Natural killer cell (primary cell): Measurements from ENCODE around the gene RASSF5. TPM values are rescaled to one million over a fixed set of nuclear protein-coding genes. Genes with fewer than 3 reads are reported as not detected.

Experiments used
- ATAC-seq, 3 donors: fragments of 150-1000 bp in 2 of 3; fragments of 200-7000 bp in 1 of 3; cut with Tn5 transposase; 1 replicate in 1 of 3; 2 replicates in 2 of 3; pipeline ENCODE4 v1.10.0; 2021; ENCODE audit warnings: mild to moderate bottlenecking in 2 of 3, moderate library complexity in 2 of 3
- DNase-seq, 2 donors: peaks; one replicate each; pipeline versions ENCODE4 v3.0.0 to v3.0.0-alpha.2; 2013 to 2021; ENCODE audit warnings: mixed read lengths in 1 of 2
- H3K27ac ChIP-seq: one replicate; pipeline ENCODE4 v1.5.1; 2013; ENCODE audit warnings: mild to moderate bottlenecking, low read length
- H3K27me3 ChIP-seq: one replicate; pipeline ENCODE4 v1.6.1; 2013; ENCODE audit warnings: low read length; ENCODE audit not compliant: control insufficient read depth, insufficient read depth
- H3K36me3 ChIP-seq: one replicate; pipeline ENCODE4 v1.6.1; 2013; ENCODE audit warnings: low read length; ENCODE audit not compliant: control insufficient read depth, insufficient read depth
- H3K4me1 ChIP-seq: one replicate; pipeline ENCODE4 v1.6.1; 2013; ENCODE audit warnings: low read length; ENCODE audit not compliant: control insufficient read depth, insufficient read depth
- H3K4me3 ChIP-seq: one replicate; pipeline ENCODE4 v1.5.1; 2013; ENCODE audit warnings: low read length
- H3K9me3 ChIP-seq: one replicate; pipeline ENCODE4 v1.6.1; 2013; ENCODE audit warnings: low read length; ENCODE audit not compliant: control insufficient read depth, insufficient read depth
- H3K27ac Mint-ChIP-seq, 2 donors: one replicate each; pipeline ENCODE4 v1.8.0; 2022; ENCODE audit warnings: mild to moderate bottlenecking in 2 of 2, mixed read lengths in 2 of 2, moderate library complexity in 1 of 2
- H3K27me3 Mint-ChIP-seq, 2 donors: one replicate each; pipeline ENCODE4 v1.8.0; 2022; ENCODE audit warnings: low read depth in 2 of 2, mixed read lengths in 2 of 2
- H3K36me3 Mint-ChIP-seq: one replicate; pipeline ENCODE4 v1.8.0; 2022; ENCODE audit warnings: mixed read lengths
- H3K4me1 Mint-ChIP-seq, 2 donors: one replicate each; pipeline ENCODE4 v1.8.0; 2022; ENCODE audit warnings: mixed read lengths in 2 of 2
- H3K4me3 Mint-ChIP-seq: one replicate; pipeline ENCODE4 v1.8.0; 2022; ENCODE audit warnings: mild to moderate bottlenecking, moderate library complexity, mixed read lengths
- H3K9me3 Mint-ChIP-seq, 2 donors: one replicate each; pipeline ENCODE4 v1.8.0; 2022; ENCODE audit warnings: mixed read lengths in 2 of 2
- WGBS: methylation state at CpG from one replicate; pipeline ENCODE4 v1.1.7; 2013; ENCODE audit warnings: missing lambda C conversion rate; ENCODE audit not compliant: insufficient coverage; 5-methylcytosine and 5-hydroxymethylcytosine counted together
- intact Hi-C: fragments of 100-400 bp; cut with micrococcal nuclease; formaldehyde crosslinking; loops from one replicate; pipeline ENCODE4 v1.14.2; 2022
- total RNA-seq, 4 donors: library from RNA; stranded (reverse); fragments of 120-200 nt in 1 of 4; gene quantifications; one replicate each; pipeline versions ENCODE4 v1.2.3 to v1.2.4, GENCODE V29; 2013 to 2022
- TF ChIP-seq, protein P1 (sequence below): fragments of 200-600 bp; IDR thresholded peaks from one replicate; pipeline ENCODE4 v1.8.0; 2022; ENCODE audit warnings: antibody characterized with exemption

Gene RASSF5
- total RNA-seq, 3 donors from 2014 or later (not counting 1 experiment from before 2014, with no cell fraction given) = 231 to 333 (median 279) TPM

DNA sequence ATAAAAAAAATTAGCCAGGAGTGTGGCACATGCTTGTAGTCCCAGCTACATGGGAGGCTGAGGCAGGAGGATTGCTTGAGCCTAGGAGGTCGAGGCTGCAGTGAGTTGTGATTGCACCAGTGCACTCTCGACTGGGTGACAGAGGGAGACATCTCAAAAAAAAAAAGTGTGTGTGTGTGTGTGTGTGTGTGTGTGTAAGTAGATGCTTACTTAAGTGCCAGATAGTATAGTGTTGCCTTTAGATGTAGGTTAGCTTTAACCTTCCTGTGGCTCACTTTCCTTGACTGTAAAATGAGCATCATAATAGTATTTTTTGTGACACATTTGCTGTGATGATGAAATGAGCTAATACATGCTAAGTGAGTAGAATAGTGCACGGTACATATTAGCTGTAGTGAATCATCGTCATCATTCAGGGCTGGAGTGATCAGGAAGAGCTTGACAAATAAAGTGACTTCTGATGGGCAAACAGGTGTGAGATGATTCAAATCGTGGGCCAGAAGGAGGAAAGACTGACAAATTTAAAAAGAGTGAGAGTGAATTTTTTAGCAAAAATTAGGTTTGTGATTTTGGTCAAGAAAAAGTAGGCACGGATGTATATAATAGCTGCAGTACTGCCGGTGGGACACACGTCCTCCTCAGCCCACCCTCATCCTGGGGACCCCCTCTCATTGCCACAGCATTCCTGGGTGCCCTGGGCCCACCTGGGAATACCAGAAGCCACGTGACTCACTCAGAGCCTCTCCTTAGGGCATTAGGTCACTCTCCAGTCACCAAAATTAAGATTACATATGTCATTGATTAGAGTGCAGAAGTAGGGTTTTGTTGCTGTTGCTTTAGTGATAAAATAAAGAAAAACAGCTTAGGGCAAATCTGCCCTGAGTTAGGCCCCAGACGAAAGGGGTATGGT lies 71.0 kb downstream of the RASSF5 start:
- Mint-ChIP-seq H3K27ac (peak overlapping the region; percentile 90 to 100), H3K4me3 (peak overlapping the region; percentile 94), H3K9me3 (no peaks in the 10 kb centered on the region), H3K36me3 (no peaks in the 10 kb centered on the region), H3K27me3 (no peaks in the 10 kb centered on the region), H3K4me1 (peaks cover 98 to 100% of the 10 kb centered on the region in 2 donors)
- DNase-seq = peak in 1 of 2 donors; percentile 69
- H3K4me1 ChIP-seq = peaks cover 99% of the 10 kb centered on the region
- peak overlapping the region; percentile 98 for H3K27ac ChIP-seq
- peak in 2 of 3 donors; percentile 9 to 32 for ATAC-seq
- no peak overlapping the region for H3K4me3 ChIP-seq
- TF ChIP-seq, protein P1, sequence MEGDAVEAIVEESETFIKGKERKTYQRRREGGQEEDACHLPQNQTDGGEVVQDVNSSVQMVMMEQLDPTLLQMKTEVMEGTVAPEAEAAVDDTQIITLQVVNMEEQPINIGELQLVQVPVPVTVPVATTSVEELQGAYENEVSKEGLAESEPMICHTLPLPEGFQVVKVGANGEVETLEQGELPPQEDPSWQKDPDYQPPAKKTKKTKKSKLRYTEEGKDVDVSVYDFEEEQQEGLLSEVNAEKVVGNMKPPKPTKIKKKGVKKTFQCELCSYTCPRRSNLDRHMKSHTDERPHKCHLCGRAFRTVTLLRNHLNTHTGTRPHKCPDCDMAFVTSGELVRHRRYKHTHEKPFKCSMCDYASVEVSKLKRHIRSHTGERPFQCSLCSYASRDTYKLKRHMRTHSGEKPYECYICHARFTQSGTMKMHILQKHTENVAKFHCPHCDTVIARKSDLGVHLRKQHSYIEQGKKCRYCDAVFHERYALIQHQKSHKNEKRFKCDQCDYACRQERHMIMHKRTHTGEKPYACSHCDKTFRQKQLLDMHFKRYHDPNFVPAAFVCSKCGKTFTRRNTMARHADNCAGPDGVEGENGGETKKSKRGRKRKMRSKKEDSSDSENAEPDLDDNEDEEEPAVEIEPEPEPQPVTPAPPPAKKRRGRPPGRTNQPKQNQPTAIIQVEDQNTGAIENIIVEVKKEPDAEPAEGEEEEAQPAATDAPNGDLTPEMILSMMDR = no peak
- H3K27me3 ChIP-seq = no peaks in the 10 kb centered on the region
- WGBS = 50% methylated on average over 9 of the region's 10 CpGs
- intact Hi-C loops = no loop called here
- H3K36me3 ChIP-seq = peaks cover 34% of the 10 kb centered on the region
- H3K9me3 ChIP-seq = no peaks in the 10 kb centered on the region

DNA sequence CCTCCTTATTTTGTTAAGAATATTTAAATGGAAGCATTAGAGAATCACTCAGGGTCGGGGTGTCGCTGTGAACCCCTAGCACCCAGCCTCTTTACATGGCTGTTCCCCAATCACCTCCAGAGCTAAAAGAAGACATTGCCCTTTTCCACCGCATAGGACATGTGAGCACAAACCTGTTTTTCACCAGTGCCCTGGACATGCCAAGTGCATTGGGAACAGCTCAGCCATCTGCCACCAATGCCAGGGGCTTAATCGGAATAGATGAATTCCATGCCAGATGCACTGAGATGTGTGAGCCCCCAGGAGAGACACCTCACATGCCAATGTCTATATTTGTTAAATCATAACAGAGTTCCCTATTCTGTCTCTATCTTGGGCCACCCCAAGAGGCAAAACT lies 71.6 kb downstream of the RASSF5 start:
- peaks cover 37% of the 10 kb centered on the region for H3K36me3 ChIP-seq
- Mint-ChIP-seq H3K36me3 (no peaks in the 10 kb centered on the region), H3K27ac (peak overlapping the region; percentile 90 to 100), H3K4me1 (peaks cover 96 to 100% of the 10 kb centered on the region in 2 donors), H3K9me3 (no peaks in the 10 kb centered on the region), H3K4me3 (peak overlapping the region; percentile 94), H3K27me3 (no peaks in the 10 kb centered on the region)
- peak overlapping the region; percentile 98 for H3K27ac ChIP-seq
- ATAC-seq = no peak
- WGBS = 84% methylated on average over 4 of the region's 4 CpGs
- H3K27me3 ChIP-seq = no peaks in the 10 kb centered on the region
- TF ChIP-seq, protein P1 = no peak
- DNase-seq = no peak
- H3K9me3 ChIP-seq = no peaks in the 10 kb centered on the region
- intact Hi-C loops = no loop called here
- no peak overlapping the region for H3K4me3 ChIP-seq
- peaks cover 99% of the 10 kb centered on the region for H3K4me1 ChIP-seq

GRCh38 chr1:206579747-206580437 lies 72.6 kb downstream of the RASSF5 start:
- Histone ChIP-seq H3K9me3 (no peaks in the 10 kb centered on the region), H3K4me3 (peak overlapping the region; percentile 2), H3K4me1 (peaks cover 91% of the 10 kb centered on the region), H3K27me3 (no peaks in the 10 kb centered on the region), H3K36me3 (peaks cover 40% of the 10 kb centered on the region), H3K27ac (peak overlapping the region; percentile 98)
- Mint-ChIP-seq H3K4me1 (peaks cover 90 to 92% of the 10 kb centered on the region in 2 donors), H3K27ac (peak overlapping the region; percentile 90 to 100), H3K9me3 (no peaks in the 10 kb centered on the region), H3K4me3 (peak overlapping the region; percentile 94), H3K36me3 (no peaks in the 10 kb centered on the region), H3K27me3 (no peaks in the 10 kb centered on the region)
- peak; percentile 87 to 90 for DNase-seq
- 7% methylated on average over 9 of the region's 11 CpGs for whole genome bisulfite sequencing
- peak; percentile 47 to 79 (median 74) for ATAC-seq
- TF ChIP-seq, protein P1 = no peak
- intact Hi-C loops = loop anchor here (1.0 to 5.0 kb wide), 3 partner anchors 24 to 1293 kb away; no protein-coding TSS in a partner anchor
